Urothelium cell line (cell line): ENCODE measurements around the gene GPR158.
A peak's percentile ranks its signal among the peaks of the same experiment; 100 is the strongest.

Experiments
- DNase-seq: peaks from one replicate; pipeline ENCODE4 v3.0.0; 2011; ENCODE audit warnings: low spot score, mixed read lengths
- FAIRE-seq: peaks from 2 replicates; lab custom pipeline; 2011; peaks lifted over from hg19 to GRCh38; lab: Jason Lieb, UNC

GPR158 gene

GRCh38 chr10:25198151-25198550 is 23.4 kb downstream of the GPR158 start:
- FAIRE-seq (no peak), DNase-seq (no peak)

GRCh38 chr10:25206693-25207414 is 32.1 kb downstream of the GPR158 start:
- DNase-seq: no peak
- no peak for FAIRE-seq

GRCh38 chr10:25209618-25210017 is 34.8 kb downstream of the GPR158 start:
- DNase-seq (no peak), FAIRE-seq (no peak)

GRCh38 chr10:25210265-25210664 is 35.5 kb downstream of the GPR158 start:
- FAIRE-seq: no peak
- DNase-seq: no peak

- DNase-seq (no peak), FAIRE-seq (no peak)
Observed at GRCh38 chr10:25220156-25220555, 45.4 kb downstream of the GPR158 start.

GRCh38 chr10:25222085-25222660 is 47.4 kb downstream of the GPR158 start:
- no peak for DNase-seq
- no peak for FAIRE-seq

GRCh38 chr10:25226775-25227682 is 52.2 kb downstream of the GPR158 start:
- peak; percentile 41 for DNase-seq
- no peak for FAIRE-seq

- FAIRE-seq: no peak
- no peak for DNase-seq
Observed at GRCh38 chr10:25231751-25232150, 57.0 kb downstream of the GPR158 start.

- FAIRE-seq (no peak), DNase-seq (no peak)
Observed at GRCh38 chr10:25232204-25232603, 57.4 kb downstream of the GPR158 start.

GRCh38 chr10:25245165-25245564 is 70.4 kb downstream of the GPR158 start:
- FAIRE-seq (no peak), DNase-seq (no peak)

- no peak for FAIRE-seq
- DNase-seq: no peak
Observed at GRCh38 chr10:25257646-25258045, 82.8 kb downstream of the GPR158 start.

- FAIRE-seq (no peak), DNase-seq (no peak)
Observed at GRCh38 chr10:25261110-25261509, 86.3 kb downstream of the GPR158 start.

- FAIRE-seq (no peak), DNase-seq (no peak)
Observed at GRCh38 chr10:25261558-25261957, 86.8 kb downstream of the GPR158 start.

- peak; percentile 7 for DNase-seq
- FAIRE-seq: no peak
Observed at GRCh38 chr10:25263931-25264330, 89.1 kb downstream of the GPR158 start.

- FAIRE-seq (no peak), DNase-seq (no peak)
Observed at GRCh38 chr10:25278180-25278579, 103.4 kb downstream of the GPR158 start.

GRCh38 chr10:25280076-25280475 is 105.3 kb downstream of the GPR158 start:
- no peak for DNase-seq
- no peak for FAIRE-seq

- FAIRE-seq (no peak), DNase-seq (no peak)
Observed at GRCh38 chr10:25280573-25280972, 105.8 kb downstream of the GPR158 start.

- FAIRE-seq (no peak), DNase-seq (no peak)
Observed at GRCh38 chr10:25285809-25286208, 111.0 kb downstream of the GPR158 start.

GRCh38 chr10:25288181-25288580 is 113.4 kb downstream of the GPR158 start:
- no peak for DNase-seq
- no peak for FAIRE-seq

- FAIRE-seq (no peak), DNase-seq (peak; percentile 66)
Observed at GRCh38 chr10:25294032-25294926, 119.5 kb downstream of the GPR158 start.

GRCh38 chr10:25296324-25296723 is 121.5 kb downstream of the GPR158 start:
- FAIRE-seq (no peak), DNase-seq (no peak)
